Effector memory CD4-positive, alpha-beta T cell (primary cell): ENCODE measurements around the gene MIXL1.

Experiments
- DNase-seq, 3 donors: peaks; one replicate each; pipeline ENCODE4 v3.0.0-alpha.2; 2020
- H3K27ac ChIP-seq: 2 replicates; pipeline ENCODE4 v1.7.0; 2013; ENCODE audit warnings: mild to moderate bottlenecking, low read length, moderate library complexity; ENCODE audit not compliant: insufficient read depth, poor library complexity, severe bottlenecking
- H3K27me3 ChIP-seq: replicated peaks from 2 replicates; pipeline ENCODE4 v1.7.0; 2013; ENCODE audit warnings: mild to moderate bottlenecking, low read length; ENCODE audit not compliant: insufficient read depth, control insufficient read depth, poor library complexity, severe bottlenecking
- H3K36me3 ChIP-seq: 2 replicates; pipeline ENCODE4 v1.7.0; 2013; ENCODE audit warnings: mild to moderate bottlenecking, low read length, moderate library complexity; ENCODE audit not compliant: control insufficient read depth, insufficient read depth
- H3K4me1 ChIP-seq: 2 replicates; pipeline ENCODE4 v1.7.0; 2013; ENCODE audit warnings: low read length, mild to moderate bottlenecking; ENCODE audit not compliant: control insufficient read depth, insufficient read depth, poor library complexity, severe bottlenecking
- H3K4me3 ChIP-seq: 2 replicates; pipeline ENCODE4 v1.7.0; 2013; ENCODE audit warnings: low read length, low read depth, mild to moderate bottlenecking; ENCODE audit not compliant: insufficient read depth, poor library complexity, severe bottlenecking
- H3K9me3 ChIP-seq: 2 replicates; pipeline ENCODE4 v1.7.0; 2013; ENCODE audit warnings: mild to moderate bottlenecking, low read length, moderate library complexity; ENCODE audit not compliant: control insufficient read depth
- total RNA-seq, 3 donors: gene quantifications; one replicate each; lab custom pipeline; 2026; lab: John Stamatoyannopoulos, UW

The MIXL1 gene
- total RNA-seq, result 0 reads per million in 3 donors

GRCh38 chr1:226223157-226223785, at the start of gene MIXL1:
MIXL1 (plus strand) TSS chr1:226223664; CDS start chr1:226223682, 18 bp downstream.
- no peak for DNase-seq

GRCh38 chr1:226176870-226177269, 46.6 kb upstream of the MIXL1 start:
- Histone ChIP-seq H3K9me3 (no peaks in the 10 kb centered on the region), H3K27me3 (no peaks in the 10 kb centered on the region), H3K4me3 (no peak overlapping the region), H3K4me1 (peaks cover 2% of the 10 kb centered on the region), H3K27ac (no peak overlapping the region), H3K36me3 (no peaks in the 10 kb centered on the region)
- no peak for DNase-seq

More at GRCh38 chr1:226223157-226223785, at the start of gene MIXL1:
- H3K36me3 ChIP-seq, result no peaks in the 10 kb centered on the region
- peaks cover 16% of the 10 kb centered on the region for H3K27me3 ChIP-seq
- no peaks in the 10 kb centered on the region for H3K9me3 ChIP-seq
- no peak within 1 kb of the TSS for H3K27ac ChIP-seq
- peak within 1 kb of the TSS; percentile 38 for H3K4me3 ChIP-seq
- H3K4me1 ChIP-seq, result peaks cover 4% of the 10 kb centered on the region

- Histone ChIP-seq H3K4me1 (peaks cover 19% of the 10 kb centered on the region), H3K27me3 (no peaks in the 10 kb centered on the region)
Measured at GRCh38 chr1:226181996-226182714, 41.3 kb upstream of the MIXL1 start.

GRCh38 chr1:226185141-226186036, 38.1 kb upstream of the MIXL1 start:
- no peaks in the 10 kb centered on the region for H3K27me3 ChIP-seq
- no peaks in the 10 kb centered on the region for H3K9me3 ChIP-seq
- H3K4me3 ChIP-seq, result peak overlapping the region; percentile 81
- no peaks in the 10 kb centered on the region for H3K36me3 ChIP-seq
- peaks cover 19% of the 10 kb centered on the region for H3K4me1 ChIP-seq
- peak overlapping the region; percentile 82 for H3K27ac ChIP-seq
- no peak for DNase-seq

More at GRCh38 chr1:226181996-226182714, 41.3 kb upstream of the MIXL1 start:
- Histone ChIP-seq H3K4me3 (no peak overlapping the region), H3K36me3 (no peaks in the 10 kb centered on the region), H3K9me3 (no peaks in the 10 kb centered on the region), H3K27ac (no peak overlapping the region)
- no peak for DNase-seq

GRCh38 chr1:226186124-226187018, 37.1 kb upstream of the MIXL1 start, which contains the start of gene ACBD3:
ACBD3 (minus strand) TSS chr1:226186741; CDS start chr1:226186675, 66 bp downstream.
- Histone ChIP-seq H3K9me3 (no peaks in the 10 kb centered on the region), H3K36me3 (no peaks in the 10 kb centered on the region), H3K27me3 (no peaks in the 10 kb centered on the region), H3K4me3 (peak within 1 kb of the TSS; percentile 81), H3K4me1 (peaks cover 19% of the 10 kb centered on the region), H3K27ac (peak within 1 kb of the TSS; percentile 82)
- DNase-seq, result peak; percentile 66 to 80 (median 74)

- Histone ChIP-seq H3K4me1 (peaks cover 16% of the 10 kb centered on the region), H3K27ac (peak overlapping the region; percentile 82), H3K36me3 (no peaks in the 10 kb centered on the region), H3K9me3 (no peaks in the 10 kb centered on the region), H3K4me3 (peak overlapping the region; percentile 81), H3K27me3 (no peaks in the 10 kb centered on the region)
- DNase-seq, result no peak
Measured at GRCh38 chr1:226187019-226187322, 36.5 kb upstream of the MIXL1 start.

GRCh38 chr1:226187380-226187779, 36.1 kb upstream of the MIXL1 start:
- no peak overlapping the region for H3K27ac ChIP-seq
- H3K4me1 ChIP-seq, result peaks cover 16% of the 10 kb centered on the region
- no peak for DNase-seq
- H3K4me3 ChIP-seq, result peak overlapping the region; percentile 81
- H3K27me3 ChIP-seq, result no peaks in the 10 kb centered on the region
- H3K9me3 ChIP-seq, result no peaks in the 10 kb centered on the region
- no peaks in the 10 kb centered on the region for H3K36me3 ChIP-seq

GRCh38 chr1:226195144-226195543, 28.3 kb upstream of the MIXL1 start:
- Histone ChIP-seq H3K27ac (no peak overlapping the region), H3K36me3 (no peaks in the 10 kb centered on the region), H3K9me3 (no peaks in the 10 kb centered on the region), H3K4me1 (no peaks in the 10 kb centered on the region), H3K27me3 (no peaks in the 10 kb centered on the region), H3K4me3 (no peak overlapping the region)
- no peak for DNase-seq

GRCh38 chr1:226199971-226200370, 23.5 kb upstream of the MIXL1 start:
- no peaks in the 10 kb centered on the region for H3K27me3 ChIP-seq
- H3K9me3 ChIP-seq, result no peaks in the 10 kb centered on the region
- no peak for DNase-seq
- no peaks in the 10 kb centered on the region for H3K36me3 ChIP-seq
- no peak overlapping the region for H3K4me3 ChIP-seq
- H3K4me1 ChIP-seq, result no peaks in the 10 kb centered on the region
- H3K27ac ChIP-seq, result no peak overlapping the region
